Testis (tissue), 3 donors: ENCODE data around the gene RTN4RL1. TPM values are rescaled to one million over a fixed set of nuclear protein-coding genes. Genes with fewer than 3 reads are reported as not detected.
A peak's percentile ranks its signal among the peaks of the same experiment; 100 is the strongest.

Source experiments
- DNase-seq: peaks from one replicate; pipeline ENCODE4 v3.0.0-alpha.2; 2019
- H3K27ac ChIP-seq, 2 donors: fragments of 200-600 bp; sonication (generic); one replicate each; pipeline ENCODE4 v1.5.1; 2019
- H3K27me3 ChIP-seq: fragments of 200-600 bp; sonication (generic); one replicate; pipeline ENCODE4 v1.5.1; 2019
- H3K36me3 ChIP-seq: fragments of 200-600 bp; sonication (generic); one replicate; pipeline ENCODE4 v1.5.1; 2017; ENCODE audit warnings: low read depth; ENCODE audit errors: missing control alignments
- H3K4me1 ChIP-seq: fragments of 200-600 bp; sonication (generic); one replicate; pipeline ENCODE4 v1.5.1; 2019
- H3K4me3 ChIP-seq, 2 donors: fragments of 200-600 bp; sonication (generic); one replicate each; pipeline ENCODE4 v1.5.1; 2017 to 2019
- H3K9me3 ChIP-seq: fragments of 200-600 bp; sonication (generic); one replicate; pipeline ENCODE4 v1.5.1; 2017
- CTCF ChIP-seq, 3 experiments: fragments of 450-650 bp in 2 of 3; fragments of 200-600 bp in 1 of 3; sonication (generic) in 1 of 3; IDR thresholded peaks; one replicate each; pipeline ENCODE4 v1.5.1; 2016 to 2019; ENCODE audit warnings: antibody characterized with exemption in 3 of 3, mild to moderate bottlenecking in 2 of 3, moderate library complexity in 1 of 3
- POLR2A ChIP-seq: fragments of 450-650 bp; IDR thresholded peaks from one replicate; pipeline ENCODE4 v1.6.1; 2017; ENCODE audit warnings: antibody characterized with exemption, mild to moderate bottlenecking, moderate library complexity
- WGBS, 2 donors: methylation state at CpG; one replicate each; pipeline ENCODE4 v1.1.5; 2018; 5-methylcytosine and 5-hydroxymethylcytosine counted together
- intact Hi-C: fragments of 100-400 bp; cut with DNase I; formaldehyde crosslinking; loops from one replicate; pipeline ENCODE4 v1.15.1; 2023; ENCODE audit warnings: low total_unique reads
- polyA plus RNA-seq: library from polyadenylated mRNA; stranded (reverse); fragments of 350-450 nt; fragmentation: Illumina TruSeq; extraction: RNeasy Lipid Tissue Mini Kit (QIAGEN cat#74804); gene quantifications from one replicate; pipeline ENCODE4 v1.2.3, GENCODE V29; 2014; ENCODE audit warnings: low read depth, low replicate concordance; ENCODE audit not compliant: insufficient read depth
- total RNA-seq, 2 donors: library from RNA; depleted of rRNA; stranded (reverse); fragments of >200 nt; gene quantifications; one replicate each; pipeline ENCODE4 v1.2.3, GENCODE V29; 2016

Gene RTN4RL1
- total and polyA plus RNA-seq, 3 donors from 2014 or later, result 1.7 to 1.8 (median 1.8) TPM

GRCh38 chr17:2064147-2064489 is 39.0 kb upstream of the RTN4RL1 start:
- no peak for DNase-seq
- intact Hi-C loops, result no loop called here
- Histone ChIP-seq H3K36me3 (no peaks in the 10 kb centered on the region), H3K9me3 (no peaks in the 10 kb centered on the region), H3K27me3 (no peaks in the 10 kb centered on the region), H3K4me1 (peaks cover 79% of the 10 kb centered on the region), H3K27ac (peak overlapping the region; percentile 53 to 92), H3K4me3 (no peak overlapping the region)
- WGBS, 2 donors, result 59 to 63% methylated on average over 5 of the region's 5 CpGs
- no peak for TF ChIP-seq CTCF (IDR thresholded peaks at IDR 0.05)

GRCh38 chr17:2063261-2064146 is 38.4 kb upstream of the RTN4RL1 start:
- no peak overlapping the region for H3K4me3 ChIP-seq
- H3K36me3 ChIP-seq, result no peaks in the 10 kb centered on the region
- 61 to 66% methylated on average over 16 of the region's 16 CpGs for WGBS, 2 donors
- intact Hi-C loops, result no loop called here
- no peak for TF ChIP-seq POLR2A
- TF ChIP-seq CTCF (IDR thresholded peaks at IDR 0.05), result no peak
- no peak for DNase-seq
- no peaks in the 10 kb centered on the region for H3K9me3 ChIP-seq
- H3K27ac ChIP-seq, result peak overlapping the region; percentile 75 to 92
- H3K4me1 ChIP-seq, result peaks cover 80% of the 10 kb centered on the region
- no peaks in the 10 kb centered on the region for H3K27me3 ChIP-seq

GRCh38 chr17:2062571-2063183 is 37.5 kb upstream of the RTN4RL1 start:
- intact Hi-C loops, result no loop called here
- no peak overlapping the region for H3K4me3 ChIP-seq
- H3K4me1 ChIP-seq, result peaks cover 72% of the 10 kb centered on the region
- DNase-seq, result no peak
- no peaks in the 10 kb centered on the region for H3K9me3 ChIP-seq
- TF ChIP-seq CTCF (IDR thresholded peaks at IDR 0.05) (no peak), POLR2A (no peak)
- H3K36me3 ChIP-seq, result no peaks in the 10 kb centered on the region
- no peaks in the 10 kb centered on the region for H3K27me3 ChIP-seq
- 46 to 52% methylated on average over 9 to 11 of the region's 11 CpGs for WGBS, 2 donors
- peak overlapping the region; percentile 75 to 92 for H3K27ac ChIP-seq

DNA sequence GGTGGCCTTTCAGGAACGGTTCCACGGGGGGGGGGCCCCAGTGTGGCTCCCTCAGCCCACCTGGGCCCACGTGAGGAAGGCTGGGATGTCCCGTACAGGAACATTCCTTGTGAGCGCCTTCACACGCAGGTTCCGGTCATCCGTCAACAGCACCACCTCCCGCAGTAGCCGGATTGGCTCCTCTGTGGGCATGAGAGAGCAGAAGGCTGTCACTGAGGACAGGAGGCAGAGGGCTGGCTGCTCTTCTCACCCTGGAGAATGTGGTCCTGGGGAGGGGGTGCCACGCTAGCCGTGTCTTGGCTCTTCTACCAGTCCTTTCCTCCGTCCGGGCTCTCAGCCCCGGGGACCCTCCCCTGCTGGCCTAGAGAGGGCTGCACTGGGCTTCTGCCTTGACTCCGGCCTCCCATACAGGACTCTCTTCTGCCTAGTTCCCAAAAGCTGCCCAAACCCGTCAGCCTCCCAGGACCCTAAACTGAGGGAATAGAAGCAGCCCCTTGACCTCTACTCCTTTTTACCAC is 36.4 kb upstream of the RTN4RL1 start:
- H3K27me3 ChIP-seq, result no peaks in the 10 kb centered on the region
- no peak overlapping the region for H3K4me3 ChIP-seq
- 71 to 80% methylated on average over 6 to 17 of the region's 17 CpGs for WGBS, 2 donors
- no peak for DNase-seq
- H3K4me1 ChIP-seq, result peaks cover 60% of the 10 kb centered on the region
- no peak for TF ChIP-seq POLR2A
- TF ChIP-seq CTCF (IDR thresholded peaks at IDR 0.05), result no peak
- no peaks in the 10 kb centered on the region for H3K36me3 ChIP-seq
- H3K27ac ChIP-seq, result peak overlapping the region; percentile 75 to 92
- intact Hi-C loops, result no loop called here
- no peaks in the 10 kb centered on the region for H3K9me3 ChIP-seq
